GM18873 (cell line): ENCODE measurements around the gene CCDC88C.

Experiments used
- ATAC-seq: cut with Tn5 transposase; IDR thresholded peaks from one replicate; pipeline ENCODE4 v1.9.1; 2021; ENCODE audit warnings: mild to moderate bottlenecking, moderate library complexity, moderate number of reproducible peaks; ENCODE audit not compliant: unreplicated experiment, low FRiP score

CCDC88C gene

DNA sequence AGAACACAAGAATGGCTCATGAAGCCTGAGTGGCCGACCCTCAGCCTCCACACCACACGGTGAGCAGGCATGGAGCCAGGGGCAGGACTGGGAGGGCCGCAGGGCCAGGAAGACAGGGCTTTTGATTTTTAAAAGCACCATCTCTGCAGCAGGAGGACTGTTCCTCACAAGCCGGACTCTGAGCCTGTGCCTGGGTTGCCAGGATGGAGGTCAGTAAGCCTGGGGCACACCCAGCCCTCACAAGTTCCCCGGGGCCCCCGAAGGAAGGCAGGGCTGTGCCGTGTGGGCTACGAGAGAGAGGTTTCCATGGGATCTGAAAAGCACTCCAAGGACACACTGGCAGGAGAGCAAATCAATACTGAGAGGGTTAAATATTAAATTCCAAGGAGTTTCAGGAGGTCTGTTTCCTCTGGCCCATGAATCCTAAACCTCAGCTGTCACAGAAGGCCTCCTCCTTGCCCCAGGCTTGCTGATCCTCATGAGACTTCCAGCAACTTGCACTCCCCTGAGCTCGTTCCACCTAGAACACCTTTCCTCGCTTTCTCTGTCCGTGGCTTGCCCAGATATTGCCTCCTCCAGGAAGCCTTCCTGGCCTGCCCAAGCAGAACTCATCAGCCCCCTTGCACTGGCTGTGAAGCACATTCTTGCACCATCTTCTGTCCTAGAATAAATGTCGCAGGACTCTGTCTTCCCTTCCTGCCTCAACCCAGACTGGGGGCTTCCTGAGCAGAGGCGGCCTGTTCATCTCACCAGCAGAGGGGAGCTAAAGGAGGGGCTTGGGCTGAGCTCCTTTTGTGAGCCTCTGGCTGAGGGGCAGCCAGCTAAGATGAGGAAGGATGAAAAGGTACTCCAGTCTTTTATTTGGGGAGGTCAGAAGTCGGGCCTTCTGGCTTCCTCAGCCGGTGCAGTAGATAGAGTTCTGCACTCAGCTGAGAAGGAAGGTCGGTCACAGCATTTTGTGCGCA, 64.6 kb downstream of the CCDC88C start:
- ATAC-seq = no peak

DNA sequence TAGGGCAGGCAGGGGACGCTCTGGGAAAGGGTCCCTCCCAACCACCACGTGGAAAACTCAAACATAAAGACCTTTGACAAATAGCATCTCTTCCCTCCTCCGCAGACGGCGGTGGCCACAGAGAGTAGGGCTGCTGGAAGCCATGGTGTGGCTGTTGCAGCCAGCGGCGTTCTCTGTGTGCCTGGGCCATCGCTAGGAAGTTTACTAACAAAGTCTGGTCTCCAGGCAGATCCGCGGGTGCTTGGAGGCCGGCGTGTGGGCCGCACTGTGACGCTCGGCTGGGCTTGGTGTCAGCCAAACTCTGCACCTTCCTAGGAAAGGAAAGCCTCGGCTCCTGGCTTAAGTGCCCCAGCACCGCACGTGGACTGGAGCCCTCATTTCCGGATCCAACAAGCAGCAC, 65.6 kb downstream of the CCDC88C start:
- ATAC-seq = no peak

DNA sequence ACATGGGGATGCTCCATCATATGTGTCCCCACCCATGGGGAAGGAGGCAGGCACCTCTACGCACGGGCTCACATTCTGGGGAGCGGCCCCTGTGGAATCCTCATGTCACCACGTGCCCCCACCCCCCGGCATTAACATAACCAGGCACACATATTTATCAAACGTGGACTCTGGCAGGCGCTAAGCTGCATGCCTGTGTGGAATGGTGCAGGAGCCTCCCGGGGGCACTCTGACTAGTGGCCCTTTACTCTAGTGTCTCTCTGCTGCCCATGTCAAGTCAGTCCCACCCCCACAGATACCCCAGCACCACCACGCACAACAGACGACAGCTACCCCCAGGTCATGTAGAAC, 66.1 kb downstream of the CCDC88C start:
- ATAC-seq = no peak

DNA sequence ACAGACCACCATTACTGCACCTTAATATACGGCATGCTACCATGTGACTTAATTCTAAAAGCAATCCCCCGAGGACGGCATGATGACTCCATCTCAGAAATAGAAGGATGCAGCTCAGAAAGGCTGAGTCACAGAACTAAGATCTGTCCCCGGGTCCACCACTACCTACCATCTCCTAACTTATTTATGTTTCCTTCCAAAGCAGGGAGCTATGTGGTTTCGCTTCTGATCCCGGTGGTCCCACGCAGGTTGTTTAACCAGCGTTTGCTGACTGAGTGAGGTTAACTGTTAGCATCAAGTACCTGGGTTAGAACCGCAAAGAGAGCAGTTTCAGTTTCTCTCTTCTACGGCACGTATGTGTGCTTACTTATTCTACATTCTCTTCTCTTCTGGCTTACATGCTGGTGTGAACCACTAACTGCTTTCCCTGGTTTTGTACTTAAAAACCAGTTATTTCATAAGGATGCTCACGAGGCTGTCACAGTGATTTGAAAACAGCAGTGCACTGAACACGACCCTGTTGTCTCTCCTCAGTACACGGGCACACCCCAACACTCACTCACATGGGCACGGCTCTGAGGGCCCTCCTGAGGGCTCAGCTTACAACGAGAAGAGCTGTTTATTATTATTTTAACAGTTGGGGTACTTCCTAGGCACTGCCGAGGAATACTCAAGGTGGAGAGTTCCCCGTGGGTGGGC, 66.7 kb downstream of the CCDC88C start:
- peak; percentile 52 for ATAC-seq

DNA sequence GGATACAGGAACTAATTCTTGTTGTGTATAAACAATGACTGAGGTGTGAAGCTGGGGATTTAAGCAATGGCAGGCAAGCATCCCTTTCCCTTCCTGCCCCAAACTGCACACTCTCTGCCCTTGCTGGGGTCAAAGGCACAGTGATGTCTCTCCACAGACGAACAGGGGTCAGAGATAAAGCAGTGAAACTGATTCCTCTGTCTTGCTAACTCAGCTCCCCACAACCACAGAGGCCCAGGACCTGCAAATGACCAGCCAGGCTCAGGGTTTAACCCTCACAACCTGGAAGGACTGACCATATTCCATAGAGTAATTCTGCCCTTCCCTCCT, 67.2 kb downstream of the CCDC88C start:
- ATAC-seq = no peak

DNA sequence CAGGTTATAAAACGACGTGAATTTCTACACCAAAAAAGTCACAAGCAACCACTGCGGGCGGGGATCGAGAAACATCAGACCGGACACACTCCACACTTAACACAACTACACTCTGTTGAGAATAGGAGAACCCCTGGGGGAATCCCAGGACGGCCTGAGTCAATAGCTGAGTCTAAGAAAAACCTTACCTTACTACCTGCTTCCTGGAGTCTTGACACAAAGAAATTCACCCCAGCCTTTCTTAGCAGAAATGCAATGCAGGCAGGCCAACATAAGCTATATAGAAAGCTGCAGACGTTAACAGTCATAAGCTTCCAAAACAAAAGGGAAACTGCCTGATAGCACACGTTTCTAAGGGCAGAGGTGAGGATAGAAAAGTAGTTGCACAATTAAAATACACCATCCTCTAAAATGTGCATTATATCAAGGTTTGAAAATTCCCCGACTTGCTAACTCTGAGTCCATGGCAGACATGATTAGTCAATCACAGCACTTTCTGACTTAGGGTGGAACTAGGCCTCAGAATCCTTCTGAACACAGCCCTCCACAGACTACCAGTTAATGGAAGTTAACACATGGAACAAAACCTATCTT, 68.0 kb downstream of the CCDC88C start:
- peak; percentile 47 for ATAC-seq

DNA sequence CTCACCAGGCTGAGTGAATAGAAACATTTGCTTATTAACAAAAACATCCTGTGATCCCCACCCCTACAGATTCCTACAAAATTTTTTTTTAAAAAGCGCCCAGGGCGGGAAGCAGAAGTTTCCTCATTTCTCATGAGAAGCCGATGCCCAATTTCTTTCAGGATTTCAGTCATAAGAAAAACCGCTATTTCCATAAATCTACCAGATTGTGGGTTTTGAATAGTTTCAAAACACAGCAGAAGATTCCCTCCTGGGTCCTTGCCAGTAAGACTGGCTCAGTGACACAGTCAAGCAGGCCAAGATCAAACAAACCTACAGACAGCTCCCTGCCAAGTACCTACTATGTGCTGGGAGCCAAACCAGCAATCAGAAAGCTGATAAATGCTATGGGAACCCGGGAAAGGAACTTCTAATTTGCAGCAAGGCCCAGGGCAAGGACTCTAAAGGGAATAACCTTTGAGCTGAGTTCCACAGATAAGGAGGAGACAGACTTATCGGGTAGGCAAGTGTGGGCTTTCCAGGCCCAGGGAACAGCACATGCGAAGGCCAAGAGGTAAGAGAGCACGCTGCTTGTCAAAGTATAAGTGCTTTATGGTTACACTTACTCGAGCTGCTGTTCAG, 68.7 kb downstream of the CCDC88C start:
- ATAC-seq = no peak

DNA sequence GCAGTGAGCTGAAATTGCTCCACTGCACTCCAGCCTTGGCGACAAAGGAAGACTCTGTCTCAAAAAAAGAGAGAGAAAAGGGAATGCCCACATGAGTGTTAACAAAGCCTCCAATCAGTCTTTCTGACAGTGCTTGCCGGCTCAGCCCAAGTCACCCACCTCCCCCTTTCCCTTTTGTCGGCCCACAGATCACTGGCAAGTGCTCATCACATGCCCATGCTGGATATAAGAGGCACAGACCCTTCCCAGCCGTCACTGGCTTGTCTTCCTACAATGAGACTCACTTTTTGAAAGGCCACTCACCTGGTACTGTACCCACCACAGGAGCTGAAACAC, 70.8 kb downstream of the CCDC88C start:
- no peak for ATAC-seq

DNA sequence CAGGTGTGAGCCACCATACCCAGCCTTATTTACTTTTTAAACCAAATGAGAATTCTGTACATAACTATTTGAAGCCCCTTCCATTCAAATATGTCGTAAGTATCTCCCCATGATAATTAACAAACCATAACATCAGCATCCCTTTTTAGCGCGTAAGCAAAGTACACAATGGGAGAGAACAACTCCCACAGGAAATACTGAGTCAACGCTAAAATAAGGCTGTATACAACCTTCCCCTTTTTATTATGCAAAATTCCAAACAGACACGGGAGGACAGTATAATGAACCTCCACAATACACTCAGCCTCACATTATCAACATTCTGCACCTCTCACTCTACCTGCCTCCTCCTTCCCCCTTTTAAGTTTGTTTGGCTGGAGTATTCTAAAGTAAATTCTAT, 73.5 kb downstream of the CCDC88C start:
- ATAC-seq = no peak

DNA sequence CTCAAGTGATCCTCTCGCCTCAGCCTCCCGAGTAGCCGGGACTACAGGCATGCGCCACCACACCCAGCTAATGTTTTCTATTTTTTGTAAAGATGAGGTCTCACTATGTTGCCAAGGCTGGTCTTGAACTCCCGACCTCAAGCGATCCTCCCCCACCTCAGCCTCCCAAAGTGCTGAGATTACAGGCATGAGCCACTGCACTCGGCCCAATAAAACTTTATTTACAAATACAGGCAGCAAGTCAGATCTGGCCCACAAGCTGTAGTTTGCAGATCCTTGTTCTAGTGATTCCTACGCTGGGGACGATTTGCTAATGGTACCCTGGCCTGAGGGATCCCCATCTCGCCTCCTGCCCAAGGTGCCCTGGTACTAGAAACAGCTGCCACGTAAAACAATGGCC, 74.6 kb downstream of the CCDC88C start:
- ATAC-seq = no peak

DNA sequence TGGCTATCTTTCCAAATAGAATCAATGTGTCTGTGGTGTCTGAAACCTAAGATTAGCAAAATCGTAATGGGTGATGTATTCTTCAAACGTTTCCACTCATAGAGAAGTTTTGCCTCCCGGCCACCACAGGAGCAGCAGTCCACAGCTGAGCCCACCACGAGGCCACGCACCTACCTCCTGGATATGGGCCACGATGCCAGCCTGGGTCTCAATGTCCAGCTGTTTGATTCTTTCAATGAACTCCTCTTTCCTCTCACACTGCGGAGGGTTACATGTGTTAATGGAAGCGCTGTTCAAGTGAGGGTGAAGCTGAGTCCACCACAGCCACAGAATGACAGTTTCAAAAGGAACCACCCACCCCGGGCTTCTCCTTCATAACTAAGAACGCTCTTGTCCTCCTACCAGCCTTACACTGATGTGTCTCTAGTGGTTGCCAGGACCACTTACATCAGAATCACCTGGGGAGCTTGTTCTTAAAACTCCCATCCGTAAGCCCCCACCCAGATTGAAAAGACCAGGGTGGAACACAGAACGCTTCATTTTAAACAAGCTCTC, 75.3 kb downstream of the CCDC88C start:
- no peak for ATAC-seq

DNA sequence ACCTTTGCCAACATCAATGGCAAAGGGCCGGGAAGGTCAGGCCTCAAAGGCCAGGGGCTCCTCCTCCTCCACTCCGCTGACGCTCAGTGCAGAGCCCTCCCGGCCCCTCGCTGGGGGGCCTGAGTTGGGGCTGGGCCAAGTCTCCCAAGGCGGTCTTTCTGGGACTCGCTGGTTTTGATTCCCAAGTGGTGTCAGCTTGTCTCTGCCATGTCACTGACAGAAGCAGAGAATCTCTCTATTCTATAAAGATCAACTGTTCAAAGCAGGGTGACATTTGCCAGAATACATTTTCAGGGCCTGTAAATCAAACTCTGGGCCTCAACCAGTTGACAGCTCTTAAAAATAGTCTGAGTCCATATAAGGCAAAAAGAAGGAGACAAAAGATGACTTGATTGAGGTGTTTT, 75.9 kb downstream of the CCDC88C start:
- ATAC-seq = no peak

DNA sequence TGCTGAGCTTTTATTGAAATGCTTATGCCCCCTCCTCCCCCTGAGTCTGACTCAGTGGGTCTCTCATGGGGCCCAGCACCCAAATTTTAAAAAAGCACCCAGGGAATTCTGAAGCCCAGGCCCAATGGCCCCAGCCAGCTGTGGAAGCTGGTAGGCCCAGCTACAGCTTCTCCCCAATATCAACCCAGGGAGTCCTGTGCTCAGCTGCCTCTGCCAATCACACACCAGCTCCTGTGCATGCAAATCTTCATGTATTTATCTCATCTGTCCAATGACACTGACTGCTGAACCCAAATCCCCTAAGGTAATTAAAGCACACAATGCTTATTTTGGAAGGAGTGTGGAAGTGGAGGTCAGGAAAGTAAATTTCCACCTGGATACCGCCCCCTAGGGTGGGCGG, 76.3 kb downstream of the CCDC88C start:
- ATAC-seq = no peak

DNA sequence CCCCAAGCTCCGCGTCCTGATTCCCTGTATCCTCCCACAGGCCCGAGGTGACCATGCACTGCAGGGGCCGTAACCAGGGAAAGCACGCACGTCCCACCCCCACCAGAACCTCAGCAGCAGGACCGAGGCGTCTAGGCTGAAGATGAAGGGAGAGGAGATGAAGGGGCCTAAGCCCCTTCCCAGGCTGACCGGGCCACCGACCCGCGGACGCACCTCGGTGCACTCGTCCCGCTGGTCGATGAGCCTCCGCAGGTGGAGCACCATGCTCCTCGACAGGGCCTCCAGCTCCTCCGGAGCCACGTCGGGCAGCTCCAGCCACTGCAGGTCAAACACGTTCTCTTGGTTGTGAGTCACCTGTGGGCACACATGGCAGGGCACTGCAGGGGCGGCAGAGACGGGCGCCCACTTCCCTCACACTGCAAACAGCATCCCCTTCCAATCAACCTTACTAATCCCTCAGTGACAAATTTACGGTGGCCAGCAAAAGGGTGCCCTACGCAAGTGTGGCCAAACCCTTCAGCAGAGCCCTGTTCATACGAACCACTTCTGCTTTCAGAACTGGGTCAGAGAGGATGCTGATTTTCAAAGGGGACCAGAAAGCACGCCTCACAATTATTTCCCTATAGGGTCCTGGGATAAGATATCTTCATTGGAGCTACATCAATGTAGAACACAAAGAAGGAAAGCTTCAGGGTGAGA, 77.8 kb downstream of the CCDC88C start:
- no peak for ATAC-seq

DNA sequence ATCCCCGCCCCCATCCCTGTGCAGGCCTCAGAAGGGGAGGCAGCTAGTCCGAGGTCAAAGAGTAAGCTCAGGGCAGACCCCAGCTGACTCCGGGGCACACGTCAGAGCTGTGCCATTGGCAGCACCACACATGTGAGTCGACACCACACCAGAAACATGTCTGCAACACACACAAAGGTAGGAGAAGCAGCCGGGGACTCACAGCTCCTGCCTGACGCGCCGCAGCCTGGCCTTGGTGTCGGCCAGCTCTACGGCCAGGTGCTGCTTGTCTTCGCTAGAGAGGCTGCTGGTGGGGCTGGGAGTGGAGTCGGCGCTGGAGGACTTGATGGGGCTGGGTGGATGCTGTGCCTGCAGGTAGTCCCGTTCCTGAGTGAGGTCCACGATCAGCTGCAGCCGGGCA, 78.5 kb downstream of the CCDC88C start:
- ATAC-seq = no peak

DNA sequence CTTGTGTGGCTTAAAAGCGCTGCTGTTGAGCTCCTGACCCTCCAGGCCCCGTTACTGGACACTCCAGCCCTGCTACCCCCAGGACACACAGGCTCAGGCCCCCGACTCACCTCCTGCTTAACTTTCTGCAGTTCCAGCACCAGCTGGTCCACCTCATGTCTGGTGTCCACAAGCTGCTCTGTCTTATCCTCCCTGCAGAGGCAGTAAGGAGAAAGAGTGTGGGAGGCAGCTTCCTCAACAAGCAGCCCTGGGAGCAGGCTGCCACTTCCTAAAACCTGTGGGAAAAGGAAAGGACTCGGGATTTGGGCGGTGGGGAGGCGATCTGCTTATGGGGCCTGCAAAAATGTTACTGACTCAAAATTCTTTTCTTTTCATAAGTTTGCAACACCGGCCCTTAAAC, 79.2 kb downstream of the CCDC88C start:
- ATAC-seq = no peak

DNA sequence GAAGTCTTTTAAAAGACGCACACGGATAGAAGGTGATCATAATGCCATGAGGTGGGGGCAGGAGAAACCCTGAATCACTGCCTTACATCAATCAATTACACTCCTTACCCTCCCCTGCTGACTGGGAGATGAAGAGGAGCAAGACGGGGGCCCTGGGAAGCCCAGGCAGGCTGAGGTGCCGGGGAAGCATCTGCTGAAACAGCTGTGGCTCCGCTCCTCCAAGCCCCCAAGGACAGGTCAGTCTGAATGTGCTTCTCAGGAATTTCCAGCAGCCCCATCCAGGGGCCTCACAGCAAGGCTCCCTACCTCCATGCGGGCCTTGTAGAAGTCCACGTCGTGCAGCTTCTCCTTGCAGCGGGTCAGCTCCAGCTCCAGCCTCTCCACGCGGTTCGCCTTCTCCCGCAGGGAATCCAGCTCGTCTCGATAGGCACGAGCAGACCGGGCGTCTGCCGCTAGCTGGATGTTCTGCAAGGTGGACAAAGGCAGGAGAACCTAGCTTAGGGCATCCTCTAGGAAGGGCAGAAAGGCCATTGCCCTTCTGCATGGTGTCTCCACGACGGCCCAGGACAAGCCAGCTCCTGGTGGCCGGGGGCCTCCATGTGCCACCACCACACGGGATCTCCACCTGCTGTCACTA, 79.8 kb downstream of the CCDC88C start:
- ATAC-seq = no peak

DNA sequence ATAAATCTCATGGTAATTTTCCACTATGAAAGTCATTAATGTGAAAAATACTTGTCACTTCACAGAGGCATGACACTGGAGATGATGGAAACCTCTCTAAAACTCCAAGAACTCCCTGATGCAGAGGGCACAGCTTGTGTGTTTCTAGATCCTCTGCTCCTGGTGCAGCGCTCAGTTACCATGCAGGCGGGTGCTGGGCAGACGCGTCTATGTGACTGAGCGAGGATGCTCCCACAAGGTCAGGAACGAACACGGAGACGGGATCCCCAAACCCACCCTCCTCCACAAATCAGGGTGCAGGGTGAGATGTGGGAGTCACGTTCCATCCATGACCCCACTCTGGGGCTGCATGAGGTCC, 81.5 kb downstream of the CCDC88C start:
- ATAC-seq = no peak

DNA sequence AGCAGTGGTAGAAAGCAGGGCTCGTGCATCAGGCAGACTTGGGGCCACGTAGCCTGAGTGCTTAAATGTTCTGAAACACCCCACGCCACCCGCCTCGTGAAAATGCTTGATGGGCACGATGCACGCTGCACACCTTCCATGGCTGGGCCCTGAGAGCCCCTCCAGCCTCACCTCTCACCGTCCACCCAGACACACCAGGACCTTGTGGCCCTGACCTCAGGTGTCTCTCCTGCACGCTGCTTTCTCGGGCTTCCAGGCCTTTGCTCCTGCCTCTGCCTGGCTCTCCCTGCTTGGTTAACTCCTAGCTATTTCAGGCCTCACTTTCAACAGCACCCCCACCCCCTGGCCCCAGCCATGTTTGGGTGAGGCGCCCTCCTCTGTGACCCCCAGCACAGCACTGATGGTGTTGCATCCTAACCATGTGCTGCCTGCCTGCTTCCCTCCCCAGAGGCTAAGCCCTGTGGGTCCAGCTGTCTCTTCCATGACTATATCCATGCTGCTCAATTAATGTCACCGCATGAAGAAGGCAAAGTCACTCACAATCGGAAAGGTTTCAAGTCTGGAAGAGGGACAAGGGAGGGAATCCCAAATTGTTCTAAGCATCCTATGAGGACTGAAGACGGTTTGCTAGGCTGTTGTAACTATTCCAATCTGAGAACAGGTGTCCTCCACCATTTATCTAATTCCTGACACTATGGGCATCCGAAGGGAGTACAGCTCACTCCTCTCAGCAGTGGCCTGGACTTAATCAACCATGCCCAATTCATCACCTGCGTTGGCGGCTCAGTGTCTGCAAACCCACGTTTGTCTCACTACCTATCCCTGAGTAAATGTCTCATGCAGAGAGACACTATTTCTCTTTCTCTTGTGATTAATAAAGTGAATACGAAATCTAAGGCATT, 82.2 kb downstream of the CCDC88C start:
- no peak for ATAC-seq
